GM12873 (cell line): ENCODE measurements around the gene DHRSX.

Source experiments
- CTCF ChIP-seq: IDR thresholded peaks from 2 replicates; pipeline ENCODE4 v1.5.1; 2012; ENCODE audit warnings: low read depth, mild to moderate bottlenecking, moderate library complexity, low read length, control low read depth; ENCODE audit not compliant: insufficient read depth; ENCODE audit errors: missing control alignments

DHRSX gene

DNA sequence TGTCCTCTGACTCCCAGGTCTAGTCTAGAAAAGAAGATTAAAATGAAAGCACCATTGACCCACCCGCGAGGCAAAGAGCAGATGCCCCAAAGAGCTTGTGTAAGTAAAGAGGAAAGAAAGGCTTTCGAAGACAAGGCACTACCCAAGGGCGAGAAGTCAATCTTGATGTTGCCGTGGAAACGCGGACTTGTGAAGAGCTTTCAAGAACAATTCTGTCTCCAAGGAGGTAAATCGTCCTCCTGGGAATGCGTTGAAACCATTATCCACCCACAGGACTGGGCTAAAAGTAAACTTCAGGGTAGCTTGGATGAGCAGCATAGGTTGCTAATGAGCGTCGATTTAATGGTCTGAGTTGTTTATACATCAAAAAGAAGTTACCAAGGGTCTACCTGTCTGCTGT, 189.3 kb downstream of the DHRSX start:
- no peak for TF ChIP-seq CTCF

DNA sequence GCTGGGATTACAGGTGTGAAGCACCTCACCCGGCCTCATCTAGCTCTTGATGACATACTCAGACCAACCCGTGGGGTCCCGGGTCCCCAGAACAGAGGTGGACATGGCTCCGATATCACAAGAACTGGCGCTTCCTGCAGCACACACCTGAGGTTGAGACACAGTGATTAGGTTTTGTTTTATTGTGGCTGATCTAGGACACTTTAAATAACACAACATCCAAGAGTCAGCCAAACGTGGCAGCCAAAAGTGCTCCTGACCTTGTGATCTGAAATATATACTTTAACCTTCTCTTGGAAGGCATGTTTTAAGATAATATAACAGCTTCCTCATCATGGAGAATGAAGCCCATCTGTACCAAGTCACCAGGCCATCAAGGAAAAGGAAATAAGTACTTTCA, 198.9 kb downstream of the DHRSX start:
- TF ChIP-seq CTCF: no peak

DNA sequence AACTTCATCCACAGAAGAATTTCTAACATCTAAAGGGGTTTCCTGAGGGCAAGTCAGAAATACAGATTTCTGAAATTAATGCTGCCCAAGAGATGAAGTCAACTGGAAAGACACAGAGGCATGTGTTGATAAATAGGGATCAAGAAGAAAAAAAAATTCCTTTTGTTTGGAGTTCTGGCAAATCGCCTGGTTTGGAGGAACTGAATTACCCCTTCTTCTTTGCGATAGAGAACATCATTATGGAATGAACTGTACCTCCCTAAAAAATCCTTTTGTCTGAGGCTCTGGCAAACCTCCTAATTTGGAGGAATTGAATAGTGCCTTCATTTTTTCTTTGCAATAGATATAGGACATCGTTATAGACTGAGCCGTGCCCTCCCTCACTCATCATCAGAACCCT, 200.9 kb downstream of the DHRSX start:
- TF ChIP-seq CTCF: no peak

- TF ChIP-seq CTCF: no peak
Measured at GRCh38 chrX:2286731-2287130, 214.0 kb downstream of the DHRSX start.

- TF ChIP-seq CTCF: no peak
Measured at GRCh38 chrX:2284601-2285000, 216.2 kb downstream of the DHRSX start.

- no peak for TF ChIP-seq CTCF
Measured at GRCh38 chrX:2284133-2284532, 216.6 kb downstream of the DHRSX start.

- no peak for TF ChIP-seq CTCF
Measured at GRCh38 chrX:2283111-2283859, 217.5 kb downstream of the DHRSX start.
